T-cell (primary cell): Measurements from ENCODE around the gene MAN2A1. TPM values are rescaled to one million over a fixed set of nuclear protein-coding genes. Genes with fewer than 3 reads are reported as not detected.

Source experiments
- ATAC-seq, 4 experiments: fragments of 200-7000 bp in 3 of 4; fragments of 150-1000 bp in 1 of 4; cut with Tn5 transposase; replicated peaks in 1 of 4; 1 replicate in 3 of 4; 2 replicates in 1 of 4; pipeline ENCODE4 v1.10.0; 2021; ENCODE audit warnings: moderate library complexity in 3 of 4, mild to moderate bottlenecking in 2 of 4, moderate number of reproducible peaks in 1 of 4
- CTCF ChIA-PET, 2 donors: fragments of 300-600 bp; sonication (Branson Sonifier 250); formaldehyde crosslinking; loops; one replicate each; lab custom pipeline; 2022; ENCODE audit warnings: antibody characterized with exemption in 2 of 2; lab: Charles Lee
- POLR2A ChIA-PET, 2 donors: fragments of 300-600 bp; sonication (Branson Sonifier 250); formaldehyde crosslinking; loops; one replicate each; lab custom pipeline; 2022; ENCODE audit warnings: antibody characterized with exemption in 2 of 2; lab: Charles Lee
- DNase-seq, 35 experiments: peaks; one replicate each; pipeline versions ENCODE4 v3.0.0 to v3.0.0-alpha.2; 2013 to 2023
- H3K27ac ChIP-seq: one replicate; pipeline ENCODE4 v1.5.1; 2013; ENCODE audit warnings: low read length
- H3K27me3 ChIP-seq, 2 experiments: replicated peaks in 1 of 2; 1 replicate in 1 of 2; 2 replicates in 1 of 2; pipeline versions ENCODE4 v1.6.1 to v1.7.0; 2013; ENCODE audit warnings: low read length in 1 of 2, mixed read lengths in 1 of 2; ENCODE audit not compliant: control insufficient read depth in 2 of 2, insufficient read depth in 2 of 2; ENCODE audit errors: extremely low read depth in 1 of 2
- H3K36me3 ChIP-seq, 2 donors: 1 replicate in 1 of 2; 2 replicates in 1 of 2; pipeline versions ENCODE4 v1.6.1 to v1.7.0; 2013; ENCODE audit warnings: low read length in 1 of 2; ENCODE audit not compliant: control insufficient read depth in 2 of 2, insufficient read depth in 1 of 2; ENCODE audit errors: extremely low read depth in 1 of 2
- H3K4me1 ChIP-seq, 2 experiments: 1 replicate in 1 of 2; 2 replicates in 1 of 2; pipeline versions ENCODE4 v1.6.1 to v1.7.0; 2013; ENCODE audit warnings: low read length in 2 of 2, mixed read lengths in 1 of 2; ENCODE audit not compliant: insufficient read depth in 2 of 2, control insufficient read depth in 1 of 2; ENCODE audit errors: extremely low read depth in 1 of 2
- H3K4me3 ChIP-seq, 2 donors: 1 replicate in 1 of 2; 2 replicates in 1 of 2; pipeline versions ENCODE4 v1.5.1 to v1.7.0; 2013; ENCODE audit warnings: mild to moderate bottlenecking in 2 of 2, low read length in 1 of 2, moderate library complexity in 1 of 2; ENCODE audit not compliant: control insufficient read depth in 1 of 2; ENCODE audit errors: extremely low read depth in 1 of 2
- H3K9me3 ChIP-seq: 2 replicates; pipeline ENCODE4 v1.7.0; 2013
- H3K27ac Mint-ChIP-seq, 2 donors: one replicate each; pipeline ENCODE4 v1.8.0; 2020 to 2021; ENCODE audit warnings: mild to moderate bottlenecking in 2 of 2, mixed read lengths in 2 of 2
- H3K27me3 Mint-ChIP-seq, 2 donors: one replicate each; pipeline ENCODE4 v1.8.0; 2021 to 2022; ENCODE audit warnings: mixed read lengths in 2 of 2
- H3K36me3 Mint-ChIP-seq: one replicate; pipeline ENCODE4 v1.8.0; 2021; ENCODE audit warnings: mixed read lengths
- H3K4me1 Mint-ChIP-seq, 3 donors: one replicate each; pipeline ENCODE4 v1.8.0; 2020 to 2022; ENCODE audit warnings: mixed read lengths in 3 of 3, mild to moderate bottlenecking in 1 of 3
- H3K4me3 Mint-ChIP-seq, 3 donors: one replicate each; pipeline ENCODE4 v1.8.0; 2020 to 2022; ENCODE audit warnings: mild to moderate bottlenecking in 3 of 3, mixed read lengths in 3 of 3, moderate library complexity in 3 of 3
- H3K9me3 Mint-ChIP-seq, 3 donors: one replicate each; pipeline ENCODE4 v1.8.0; 2020 to 2022; ENCODE audit warnings: mixed read lengths in 3 of 3
- WGBS: methylation state at CpG from one replicate; pipeline ENCODE4 v1.1.5; 2013; ENCODE audit warnings: missing lambda C conversion rate; ENCODE audit not compliant: insufficient coverage; 5-methylcytosine and 5-hydroxymethylcytosine counted together
- total RNA-seq, 35 experiments: library from RNA in 6 of 35; stranded (reverse) in 6 of 35; fragments of 120-200 nt in 1 of 35; gene quantifications; one replicate each; pipeline versions ENCODE4 v1.2.1 to v1.2.4 and lab custom pipeline; 2013 to 2026

MAN2A1 gene
- total RNA-seq, 5 donors from 2014 or later (not counting 1 experiment from before 2014, with no cell fraction given), result 46.7 to 64.0 (median 50.4) TPM

GRCh38 chr5:109874108-109874507 lies 184.4 kb downstream of the MAN2A1 start:
- peak overlapping the region in 1 of 3 donors; percentile 9 for H3K4me3 Mint-ChIP-seq

GRCh38 chr5:109876030-109876725 lies 186.5 kb downstream of the MAN2A1 start:
- ChIA-PET POLR2A (no interaction called here), CTCF (no interaction called here)
- Histone ChIP-seq H3K27ac (peak overlapping the region; percentile 14), H3K4me3 (no peak overlapping the region), H3K36me3 (no peaks in the 10 kb centered on the region), H3K4me1 (peaks cover 11 to 13% of the 10 kb centered on the region in 2 experiments), H3K9me3 (no peaks in the 10 kb centered on the region), H3K27me3 (no peaks in the 10 kb centered on the region)
- DNase-seq (peak in 5 of 35 experiments; percentile 8 to 22 (median 11)), ATAC-seq (peak; percentile 52 to 86 (median 64))
- WGBS, result 44% methylated on average over 5 of the region's 6 CpGs
- Mint-ChIP-seq H3K36me3 (peaks cover 4% of the 10 kb centered on the region), H3K27ac (peak overlapping the region; percentile 72 to 74), H3K4me3 (peak overlapping the region in 1 of 3 donors; percentile 34), H3K9me3 (no peaks in the 10 kb centered on the region), H3K4me1 (peaks cover 28 to 42% (median 42%) of the 10 kb centered on the region in 3 donors), H3K27me3 (no peaks in the 10 kb centered on the region)

More at GRCh38 chr5:109874108-109874507, 184.4 kb downstream of the MAN2A1 start:
- no peak overlapping the region for H3K4me3 ChIP-seq
- CTCF ChIA-PET, result no interaction called here
- Mint-ChIP-seq H3K27ac (peak overlapping the region in 1 of 2 donors; percentile 39), H3K9me3 (no peaks in the 10 kb centered on the region), H3K4me1 (peaks cover 32 to 48% (median 45%) of the 10 kb centered on the region in 3 donors), H3K36me3 (peaks cover 11% of the 10 kb centered on the region), H3K27me3 (no peaks in the 10 kb centered on the region)
- peak in 2 of 4 experiments; percentile 28 to 57 for ATAC-seq
- POLR2A ChIA-PET, result no interaction called here
- no peaks in the 10 kb centered on the region for H3K36me3 ChIP-seq
- H3K27me3 ChIP-seq, result no peaks in the 10 kb centered on the region
- no CpG with 5 or more reads among the region's 2 CpGs for WGBS
- no peak overlapping the region for H3K27ac ChIP-seq
- H3K9me3 ChIP-seq, result no peaks in the 10 kb centered on the region
- DNase-seq, result no peak
- H3K4me1 ChIP-seq, result peaks cover 8 to 12% of the 10 kb centered on the region in 2 experiments

- POLR2A ChIA-PET, result no interaction called here
- no peak overlapping the region for H3K4me3 ChIP-seq
- H3K9me3 ChIP-seq, result no peaks in the 10 kb centered on the region
- H3K4me1 Mint-ChIP-seq, result peaks cover 37 to 48% (median 46%) of the 10 kb centered on the region in 3 donors
- no peaks in the 10 kb centered on the region for H3K9me3 Mint-ChIP-seq
- CTCF ChIA-PET, result no interaction called here
- H3K36me3 Mint-ChIP-seq, result peaks cover 4% of the 10 kb centered on the region
- no peaks in the 10 kb centered on the region for H3K36me3 ChIP-seq
- 100% methylated on average over 5 of the region's 10 CpGs for WGBS
- H3K27me3 Mint-ChIP-seq, result no peaks in the 10 kb centered on the region
- DNase-seq, result no peak
- H3K4me1 ChIP-seq, result peaks cover 12 to 13% of the 10 kb centered on the region in 2 experiments
- H3K27me3 ChIP-seq, result no peaks in the 10 kb centered on the region
- no peak for ATAC-seq
- H3K27ac ChIP-seq, result no peak overlapping the region
- no peak overlapping the region for H3K4me3 Mint-ChIP-seq
- H3K27ac Mint-ChIP-seq, result no peak overlapping the region
These were observed 187.4 kb downstream of the MAN2A1 start for GRCh38 chr5:109876941-109877669.

GRCh38 chr5:109877670-109878045 lies 187.9 kb downstream of the MAN2A1 start:
- Mint-ChIP-seq H3K9me3 (no peaks in the 10 kb centered on the region), H3K36me3 (peaks cover 4% of the 10 kb centered on the region), H3K4me3 (no peak overlapping the region), H3K27ac (no peak overlapping the region), H3K4me1 (peaks cover 42 to 53% (median 51%) of the 10 kb centered on the region in 3 donors), H3K27me3 (no peaks in the 10 kb centered on the region)
- CTCF ChIA-PET, result no interaction called here
- no peak overlapping the region for H3K27ac ChIP-seq
- H3K27me3 ChIP-seq, result no peaks in the 10 kb centered on the region
- WGBS, result no CpG with 5 or more reads among the region's 6 CpGs
- no peaks in the 10 kb centered on the region for H3K9me3 ChIP-seq
- DNase-seq, result no peak
- no peaks in the 10 kb centered on the region for H3K36me3 ChIP-seq
- POLR2A ChIA-PET, result no interaction called here
- peaks cover 12 to 18% of the 10 kb centered on the region in 2 experiments for H3K4me1 ChIP-seq
- no peak overlapping the region for H3K4me3 ChIP-seq
- no peak for ATAC-seq

GRCh38 chr5:109878887-109879286 lies 189.2 kb downstream of the MAN2A1 start:
- WGBS, result no CpG with 5 or more reads among the region's 5 CpGs
- ChIA-PET POLR2A (no interaction called here), CTCF (no interaction called here)
- H3K9me3 ChIP-seq, result no peaks in the 10 kb centered on the region
- H3K4me1 ChIP-seq, result peaks cover 12 to 20% of the 10 kb centered on the region in 2 experiments
- H3K4me3 ChIP-seq, result no peak overlapping the region
- H3K36me3 ChIP-seq, result no peaks in the 10 kb centered on the region
- Mint-ChIP-seq H3K4me3 (no peak overlapping the region), H3K27ac (no peak overlapping the region), H3K36me3 (peaks cover 2% of the 10 kb centered on the region), H3K9me3 (no peaks in the 10 kb centered on the region), H3K27me3 (no peaks in the 10 kb centered on the region), H3K4me1 (peaks cover 46 to 57% (median 56%) of the 10 kb centered on the region in 3 donors)
- DNase-seq, result no peak
- no peak overlapping the region for H3K27ac ChIP-seq
- H3K27me3 ChIP-seq, result no peaks in the 10 kb centered on the region
- no peak for ATAC-seq

- peaks cover 31 to 38% (median 37%) of the 10 kb centered on the region in 3 donors for H3K4me1 Mint-ChIP-seq
- Histone ChIP-seq H3K4me3 (no peak overlapping the region), H3K4me1 (peaks cover 12% of the 10 kb centered on the region in 2 experiments), H3K27ac (no peak overlapping the region), H3K36me3 (no peaks in the 10 kb centered on the region), H3K9me3 (no peaks in the 10 kb centered on the region), H3K27me3 (peaks cover 0 to 3% of the 10 kb centered on the region in 2 experiments)
- H3K27me3 Mint-ChIP-seq, result no peaks in the 10 kb centered on the region
- ATAC-seq (peak in 2 of 4 experiments; percentile 38 to 44), DNase-seq (no peak)
- POLR2A ChIA-PET, result no interaction called here
- H3K4me3 Mint-ChIP-seq, result no peak overlapping the region
- H3K36me3 Mint-ChIP-seq, result no peaks in the 10 kb centered on the region
- no peaks in the 10 kb centered on the region for H3K9me3 Mint-ChIP-seq
- peak overlapping the region in 1 of 2 donors; percentile 4 for H3K27ac Mint-ChIP-seq
- CTCF ChIA-PET, result no interaction called here
- WGBS, result no CpG with 5 or more reads among the region's 6 CpGs
These were observed 191.4 kb downstream of the MAN2A1 start for GRCh38 chr5:109880907-109881685.
